ENCODE results near the gene DHRSX. TPM values are rescaled to one million over a fixed set of nuclear protein-coding genes. Genes with fewer than 3 reads are reported as not detected.

Gene DHRSX
- total and polyA plus RNA-seq, 2 of the 8 experiments (the other 6 are each of a cell fraction or from before 2014, with no cell fraction given) = 35.1 to 43.4 TPM

DNA sequence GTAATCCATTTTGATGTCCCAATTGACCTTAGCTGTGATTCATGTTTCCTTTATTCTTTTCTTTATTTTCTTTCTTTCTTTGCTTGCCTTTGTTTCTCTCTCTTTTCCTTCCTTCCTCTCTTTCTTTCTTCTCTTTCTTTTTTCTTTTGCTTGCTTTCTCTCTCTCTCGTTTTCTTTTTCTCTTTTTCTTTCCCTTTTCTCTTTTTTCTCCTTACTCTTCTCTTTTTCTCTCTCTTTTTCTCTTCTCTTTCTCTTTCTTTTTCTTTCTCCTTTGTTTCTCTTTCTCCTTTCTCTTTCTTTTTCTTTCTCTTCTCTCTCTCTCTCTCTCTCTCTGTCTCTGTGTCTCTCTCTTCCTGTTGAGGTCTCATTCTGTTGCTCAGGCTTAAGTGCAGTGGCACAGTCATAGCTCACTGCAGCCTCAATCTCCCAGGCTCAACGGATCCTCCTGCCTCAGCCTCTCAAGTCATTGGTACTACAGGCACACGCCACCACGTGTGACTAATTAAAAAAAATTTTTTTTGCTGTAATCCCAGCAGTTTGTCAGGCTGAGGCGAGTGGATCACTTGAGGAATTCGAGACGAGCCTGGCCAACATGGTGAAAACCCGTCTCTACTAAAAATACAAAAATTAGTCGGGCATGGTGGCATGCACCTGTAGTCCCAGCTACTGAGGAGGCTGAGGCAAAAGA lies 8.0 kb upstream of the DHRSX start (continued):
- no peak for TF ChIP-seq BRCA1 (IDR thresholded peaks at IDR 0.05; ENCODE audit: low read depth, low read length)
- no peak for TF ChIP-seq GABPA (IDR thresholded peaks at IDR 0.05; ENCODE audit: borderline replicate concordance, insufficient read depth, low read length)
- no peak for TF ChIP-seq EZH2 (IDR thresholded peaks at IDR 0.05; ENCODE audit: low read depth, low read length, severe bottlenecking)
- TF ChIP-seq, protein P1, sequence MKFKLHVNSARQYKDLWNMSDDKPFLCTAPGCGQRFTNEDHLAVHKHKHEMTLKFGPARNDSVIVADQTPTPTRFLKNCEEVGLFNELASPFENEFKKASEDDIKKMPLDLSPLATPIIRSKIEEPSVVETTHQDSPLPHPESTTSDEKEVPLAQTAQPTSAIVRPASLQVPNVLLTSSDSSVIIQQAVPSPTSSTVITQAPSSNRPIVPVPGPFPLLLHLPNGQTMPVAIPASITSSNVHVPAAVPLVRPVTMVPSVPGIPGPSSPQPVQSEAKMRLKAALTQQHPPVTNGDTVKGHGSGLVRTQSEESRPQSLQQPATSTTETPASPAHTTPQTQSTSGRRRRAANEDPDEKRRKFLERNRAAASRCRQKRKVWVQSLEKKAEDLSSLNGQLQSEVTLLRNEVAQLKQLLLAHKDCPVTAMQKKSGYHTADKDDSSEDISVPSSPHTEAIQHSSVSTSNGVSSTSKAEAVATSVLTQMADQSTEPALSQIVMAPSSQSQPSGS (IDR thresholded peaks at IDR 0.05; ENCODE audit: low read length) = no peak
- no peak for TF ChIP-seq YY1 (IDR thresholded peaks at IDR 0.05; ENCODE audit: low read depth, low read length)
- TF ChIP-seq, protein P2, sequence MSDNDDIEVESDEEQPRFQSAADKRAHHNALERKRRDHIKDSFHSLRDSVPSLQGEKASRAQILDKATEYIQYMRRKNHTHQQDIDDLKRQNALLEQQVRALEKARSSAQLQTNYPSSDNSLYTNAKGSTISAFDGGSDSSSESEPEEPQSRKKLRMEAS (IDR thresholded peaks at IDR 0.05) = no peak
